ENCODE measurements around the gene TNRC6A. TPM values are rescaled to one million over a fixed set of nuclear protein-coding genes. Genes with fewer than 3 reads are reported as not detected.
"Not testable (repeated sequence)": the region's sequence is repeated elsewhere in the genome, so short reads cannot be mapped to it uniquely, and the experiment has no call there.

TNRC6A gene
- total RNA-seq, 2 experiments from 2014 or later = 37.4 to 37.8 TPM

DNA sequence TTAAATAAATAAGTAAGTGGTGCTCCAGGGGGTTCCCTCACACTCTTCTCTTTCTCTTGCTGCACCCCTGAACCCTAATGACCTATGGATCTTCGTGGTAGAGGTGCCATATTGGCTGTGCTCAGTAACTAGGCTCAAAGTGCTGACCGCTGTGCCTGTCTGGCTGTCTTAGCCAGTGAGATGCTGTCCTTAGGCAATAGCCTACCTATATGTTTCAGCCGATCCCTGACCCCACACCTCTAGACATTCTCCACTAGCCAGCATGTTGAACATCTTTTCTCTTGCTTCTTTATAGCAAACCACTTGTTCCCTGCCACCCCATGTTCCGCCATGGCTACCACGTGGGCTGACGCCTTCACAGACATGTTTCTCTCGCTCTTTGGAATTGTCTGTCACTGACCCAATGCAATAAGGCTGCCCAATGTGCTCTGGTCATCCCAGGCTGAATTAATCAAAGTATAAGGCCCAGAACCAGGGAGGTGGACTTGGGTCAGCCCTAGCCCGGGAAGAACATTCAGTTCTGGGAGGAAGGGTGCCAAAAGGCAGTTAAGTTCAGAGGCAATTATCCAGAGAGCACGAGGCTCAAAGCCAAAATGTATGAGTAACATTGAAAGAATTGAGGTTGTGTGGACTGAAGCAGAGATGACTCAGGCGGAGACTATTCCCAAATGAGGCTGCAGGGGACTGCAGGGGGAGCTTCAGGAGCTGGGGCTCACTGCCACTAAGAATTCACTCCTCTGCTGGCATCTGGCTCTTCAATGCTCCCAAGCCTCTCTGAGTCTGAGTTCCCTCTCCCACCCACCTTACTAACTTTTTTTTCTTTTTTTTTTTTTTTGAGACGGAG, 28.7 kb upstream of the TNRC6A start:
- Mint-ChIP-seq H3K4me1 (no peaks in the 10 kb centered on the region), H3K9me3 (no peaks in the 10 kb centered on the region), H3K27me3 (peaks cover 14% of the 10 kb centered on the region), H3K4me3 (no peak overlapping the region), H3K36me3 (ENCODE audit: low read depth) (no peaks in the 10 kb centered on the region), H3K27ac (no peak overlapping the region)
- no peak for DNase-seq
- CTCF ChIA-PET = no interaction called here
- POLR2A ChIA-PET = no interaction called here

DNA sequence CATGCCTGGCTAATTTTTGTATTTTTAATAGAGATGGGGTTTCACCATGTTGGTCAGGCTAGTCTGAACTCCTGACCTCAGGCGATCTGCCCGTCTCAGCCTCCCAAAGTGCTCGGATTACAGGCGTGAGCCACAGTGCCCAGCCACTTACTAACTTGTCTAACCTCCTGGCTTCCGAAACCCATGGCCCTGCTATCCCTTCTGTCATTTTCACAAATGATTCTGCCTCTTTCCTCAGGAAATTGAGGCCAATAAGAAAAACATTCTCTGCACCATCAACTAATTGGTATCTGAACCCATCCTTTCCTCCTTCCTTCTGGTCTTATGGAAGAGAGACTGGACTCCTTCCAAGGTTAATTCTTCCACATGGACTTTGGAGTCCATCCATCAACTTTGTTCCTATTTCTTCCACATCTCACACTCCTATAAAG, 27.9 kb upstream of the TNRC6A start:
- Mint-ChIP-seq H3K4me3 (no peak overlapping the region), H3K36me3 (ENCODE audit: low read depth) (no peaks in the 10 kb centered on the region), H3K27me3 (peaks cover 14% of the 10 kb centered on the region), H3K4me1 (no peaks in the 10 kb centered on the region), H3K9me3 (no peaks in the 10 kb centered on the region), H3K27ac (no peak overlapping the region)
- ChIA-PET CTCF (no interaction called here), POLR2A (no interaction called here)
- DNase-seq = no peak

DNA sequence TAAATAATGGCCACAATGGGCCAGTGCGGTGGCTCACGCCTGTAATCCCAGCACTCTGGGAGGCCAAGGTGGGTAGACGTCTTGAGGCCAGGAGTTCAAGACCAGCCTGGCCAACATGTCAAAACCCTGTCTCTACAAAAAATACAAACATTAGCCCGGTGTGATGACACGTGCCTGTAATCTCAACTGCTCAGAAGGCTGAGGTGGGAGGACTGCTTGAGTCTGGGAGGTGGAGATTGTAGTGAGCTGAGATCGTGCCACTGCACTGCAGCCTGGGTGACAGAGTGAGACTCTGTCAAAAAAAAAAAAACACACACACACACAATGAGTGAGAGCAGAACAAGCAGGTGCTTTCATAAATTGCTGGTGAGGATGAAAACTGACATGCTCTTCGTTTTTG, 21.7 kb upstream of the TNRC6A start:
- DNase-seq; H3K4me1 Mint-ChIP-seq; H3K27me3 Mint-ChIP-seq; H3K4me3 Mint-ChIP-seq; H3K27ac Mint-ChIP-seq; H3K36me3 Mint-ChIP-seq (ENCODE audit: low read depth); POLR2A ChIA-PET; H3K9me3 Mint-ChIP-seq; CTCF ChIA-PET: not testable (repeated sequence)

DNA sequence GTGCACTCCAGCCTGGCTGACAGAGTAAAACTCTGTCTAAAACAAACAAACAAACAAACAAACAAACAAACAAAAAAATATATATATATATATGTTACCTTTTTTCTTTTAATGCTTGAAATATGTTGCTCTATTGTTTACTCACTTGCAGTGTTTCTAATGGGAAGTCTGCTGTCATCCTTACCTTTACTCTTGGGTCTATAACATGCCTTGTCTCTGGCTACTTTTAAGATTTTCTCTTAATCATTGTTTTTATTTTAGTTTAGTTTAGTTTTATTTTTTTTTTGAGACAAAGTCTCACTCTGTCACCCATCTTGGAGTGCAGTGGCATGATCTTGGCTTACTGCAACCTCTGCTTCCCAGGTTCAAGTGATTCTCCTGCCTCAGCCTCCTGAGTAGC, 16.1 kb upstream of the TNRC6A start:
- CTCF ChIA-PET = no interaction called here
- POLR2A ChIA-PET = no interaction called here
- Mint-ChIP-seq H3K27ac (no peak overlapping the region), H3K4me3 (no peak overlapping the region), H3K36me3 (ENCODE audit: low read depth) (no peaks in the 10 kb centered on the region), H3K4me1 (no peaks in the 10 kb centered on the region), H3K27me3 (peaks cover 2% of the 10 kb centered on the region), H3K9me3 (peaks cover 7% of the 10 kb centered on the region)
- no peak for DNase-seq

DNA sequence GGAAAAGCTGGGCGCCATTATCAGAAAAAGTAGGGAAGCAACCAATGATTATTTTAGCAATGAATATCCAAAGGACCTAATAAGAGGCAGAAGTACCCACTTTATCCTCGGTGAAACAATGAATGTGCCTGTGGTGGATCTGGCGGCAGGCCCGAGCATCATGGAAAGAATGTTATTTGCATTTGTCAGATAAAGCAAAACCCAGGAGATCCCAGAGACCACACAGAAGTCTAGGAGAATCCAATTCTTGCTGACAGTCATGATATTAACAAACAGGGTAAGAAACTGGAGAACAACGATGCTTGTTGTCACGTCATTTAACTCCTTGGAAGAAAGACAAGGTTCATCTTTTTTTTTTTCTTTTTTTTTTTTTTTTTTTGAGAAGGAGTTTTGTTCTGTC, 12.0 kb upstream of the TNRC6A start:
- Mint-ChIP-seq H3K9me3 (peaks cover 7% of the 10 kb centered on the region), H3K27me3 (peaks cover 2% of the 10 kb centered on the region), H3K4me3 (no peak overlapping the region), H3K27ac (no peak overlapping the region), H3K4me1 (peaks cover 13% of the 10 kb centered on the region), H3K36me3 (ENCODE audit: low read depth) (peaks cover 3% of the 10 kb centered on the region)
- POLR2A ChIA-PET = no interaction called here
- CTCF ChIA-PET = no interaction called here
- no peak for DNase-seq

DNA sequence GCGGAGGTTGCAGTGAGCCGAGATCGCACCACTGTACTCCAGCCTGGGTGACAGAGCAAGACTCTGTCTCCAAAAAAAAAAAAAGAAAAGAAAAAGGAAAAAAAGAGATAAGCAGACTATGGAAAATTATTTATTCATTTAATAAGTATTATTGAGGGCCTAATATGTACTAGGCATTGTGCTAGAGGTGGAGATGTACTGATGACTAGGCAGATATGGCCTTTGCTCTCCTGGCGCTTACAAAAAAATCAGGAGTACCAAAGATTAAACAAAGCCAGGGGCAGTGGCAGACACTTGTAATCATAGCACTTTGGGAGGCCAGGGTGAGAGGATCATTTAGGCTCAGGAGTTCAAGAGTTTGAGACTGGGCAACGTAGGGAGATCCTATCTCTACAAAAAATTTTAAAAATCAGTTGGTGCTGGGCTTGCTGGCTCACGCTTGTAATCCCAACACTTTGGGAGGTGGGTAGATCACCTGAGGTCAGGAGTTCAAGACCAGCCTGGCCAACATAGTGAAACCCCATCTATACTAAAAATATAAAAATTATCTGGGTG, 10.4 kb upstream of the TNRC6A start:
- Mint-ChIP-seq H3K27me3 (peaks cover 2% of the 10 kb centered on the region), H3K27ac (no peak overlapping the region), H3K9me3 (peaks cover 3% of the 10 kb centered on the region), H3K36me3 (ENCODE audit: low read depth) (peaks cover 3% of the 10 kb centered on the region), H3K4me1 (peaks cover 16% of the 10 kb centered on the region), H3K4me3 (no peak overlapping the region)
- ChIA-PET POLR2A (no interaction called here), CTCF (interaction anchor here (0.6 kb wide), 1 partner anchor 8 kb away, joined by 3 read pairs; no protein-coding TSS in a partner anchor)
- no peak for DNase-seq

DNA sequence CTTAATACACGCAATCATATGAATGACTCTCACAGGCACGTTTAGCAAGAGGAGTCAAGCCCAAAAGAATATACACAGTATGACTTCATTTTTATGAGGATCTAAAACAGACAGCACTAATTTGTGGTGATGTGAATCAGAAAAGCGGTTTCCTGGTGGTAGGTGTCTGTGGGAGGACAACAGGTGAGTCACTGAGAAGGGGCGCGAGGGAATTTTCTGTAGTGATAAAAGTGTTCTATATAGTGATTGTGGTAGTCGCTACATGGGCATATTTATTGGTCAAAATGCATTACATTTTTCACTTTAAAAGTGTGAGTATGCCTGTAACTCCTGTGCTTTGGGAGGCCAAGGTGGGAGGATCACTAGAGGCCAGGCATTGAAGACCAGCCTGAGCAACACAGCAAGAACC, 7.6 kb upstream of the TNRC6A start:
- Mint-ChIP-seq H3K9me3 (no peaks in the 10 kb centered on the region), H3K4me1 (peaks cover 16% of the 10 kb centered on the region), H3K27ac (no peak overlapping the region), H3K27me3 (no peaks in the 10 kb centered on the region), H3K4me3 (no peak overlapping the region), H3K36me3 (ENCODE audit: low read depth) (peaks cover 3% of the 10 kb centered on the region)
- POLR2A ChIA-PET = no interaction called here
- CTCF ChIA-PET = no interaction called here
- peak; percentile 57 for DNase-seq

DNA sequence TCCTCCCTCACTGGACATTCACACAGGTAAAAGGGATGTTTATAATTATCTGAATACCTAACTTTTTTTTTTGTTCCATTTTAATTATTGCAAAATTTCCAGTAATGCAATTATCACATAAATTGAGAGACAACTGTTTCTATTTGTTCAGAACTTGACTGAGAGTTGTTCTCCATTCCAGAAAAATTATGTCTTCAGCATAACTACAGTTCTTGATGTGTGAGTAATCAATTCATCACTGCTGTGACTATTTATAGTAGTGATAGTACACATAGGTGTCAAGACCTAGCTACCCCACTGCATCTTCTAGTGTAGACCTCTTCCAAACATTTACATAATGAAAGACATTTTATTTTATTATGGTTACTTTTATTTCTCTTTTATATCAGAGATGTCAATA, 5.8 kb upstream of the TNRC6A start:
- ChIA-PET POLR2A (no interaction called here), CTCF (no interaction called here)
- H3K4me1 Mint-ChIP-seq = peaks cover 21% of the 10 kb centered on the region
- H3K9me3 Mint-ChIP-seq = no peaks in the 10 kb centered on the region
- H3K36me3 Mint-ChIP-seq (ENCODE audit: low read depth) = peaks cover 3% of the 10 kb centered on the region
- no peak for DNase-seq
- no peak overlapping the region for H3K4me3 Mint-ChIP-seq
- H3K27ac Mint-ChIP-seq = no peak overlapping the region
- no peaks in the 10 kb centered on the region for H3K27me3 Mint-ChIP-seq

DNA sequence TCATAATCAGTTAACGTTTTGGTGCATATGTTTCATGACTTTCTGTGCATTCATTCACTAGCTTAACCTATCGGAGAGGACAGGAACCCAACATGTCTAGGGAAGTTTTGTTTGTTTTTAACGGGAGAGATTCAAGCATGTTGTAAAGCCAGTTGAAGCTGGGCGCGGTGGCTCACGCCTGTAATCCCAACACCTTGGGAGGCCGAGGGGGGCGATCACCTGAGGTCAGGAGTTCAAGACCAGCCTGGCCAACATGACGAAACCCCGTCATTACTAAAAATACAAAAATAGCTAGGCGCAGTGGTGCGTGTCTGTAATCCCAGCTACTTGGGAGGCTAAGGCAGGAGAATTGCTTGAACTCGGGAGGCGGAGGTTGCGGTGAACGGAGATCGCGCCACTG, 1.4 kb upstream of the TNRC6A start:
- peaks cover 23% of the 10 kb centered on the region for H3K36me3 Mint-ChIP-seq (ENCODE audit: low read depth)
- DNase-seq = no peak
- no peaks in the 10 kb centered on the region for H3K9me3 Mint-ChIP-seq
- ChIA-PET POLR2A (no interaction called here), CTCF (interaction anchor here (1.0 kb wide), 1 partner anchor 39 kb away, joined by 5 read pairs; no protein-coding TSS in a partner anchor)
- H3K27ac Mint-ChIP-seq = no peak overlapping the region
- H3K4me1 Mint-ChIP-seq = peaks cover 30% of the 10 kb centered on the region
- H3K27me3 Mint-ChIP-seq = no peaks in the 10 kb centered on the region
- H3K4me3 Mint-ChIP-seq = peak overlapping the region; percentile 19

DNA sequence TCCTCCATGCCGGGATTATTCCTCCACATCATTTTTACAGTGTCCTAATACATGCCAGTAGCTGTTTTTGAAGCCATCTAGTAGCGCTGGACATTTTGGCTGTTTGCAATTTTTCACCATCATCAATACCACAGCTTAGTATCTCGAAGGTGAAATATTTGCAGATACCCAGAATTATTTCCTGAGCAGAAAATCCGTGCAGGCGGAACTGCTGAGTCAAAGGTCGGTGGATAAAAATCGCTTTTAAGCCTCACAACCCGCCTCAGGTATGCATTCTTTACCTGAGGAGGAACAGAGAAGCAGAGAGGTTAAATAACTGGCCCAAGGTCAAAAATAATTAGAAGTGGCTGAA, 584 bp upstream of the TNRC6A start:
- H3K27me3 Mint-ChIP-seq = no peaks in the 10 kb centered on the region
- DNase-seq = no peak
- H3K4me1 Mint-ChIP-seq = peaks cover 37% of the 10 kb centered on the region
- peak overlapping the region; percentile 85 for H3K4me3 Mint-ChIP-seq
- ChIA-PET POLR2A (interaction anchor here (0.6 to 1.3 kb wide), 5 partner anchors 65 to 383 kb away, joined by 3 to 5 read pairs (median 3); partner anchors contain the start of genes LCMT1 and RBBP6), CTCF (interaction anchor here (0.7 to 1.0 kb wide), 2 partner anchors 38 to 41 kb away, joined by 3 to 5 read pairs; no protein-coding TSS in a partner anchor)
- no peaks in the 10 kb centered on the region for H3K9me3 Mint-ChIP-seq
- H3K27ac Mint-ChIP-seq = peak overlapping the region; percentile 91
- peaks cover 31% of the 10 kb centered on the region for H3K36me3 Mint-ChIP-seq (ENCODE audit: low read depth)

DNA sequence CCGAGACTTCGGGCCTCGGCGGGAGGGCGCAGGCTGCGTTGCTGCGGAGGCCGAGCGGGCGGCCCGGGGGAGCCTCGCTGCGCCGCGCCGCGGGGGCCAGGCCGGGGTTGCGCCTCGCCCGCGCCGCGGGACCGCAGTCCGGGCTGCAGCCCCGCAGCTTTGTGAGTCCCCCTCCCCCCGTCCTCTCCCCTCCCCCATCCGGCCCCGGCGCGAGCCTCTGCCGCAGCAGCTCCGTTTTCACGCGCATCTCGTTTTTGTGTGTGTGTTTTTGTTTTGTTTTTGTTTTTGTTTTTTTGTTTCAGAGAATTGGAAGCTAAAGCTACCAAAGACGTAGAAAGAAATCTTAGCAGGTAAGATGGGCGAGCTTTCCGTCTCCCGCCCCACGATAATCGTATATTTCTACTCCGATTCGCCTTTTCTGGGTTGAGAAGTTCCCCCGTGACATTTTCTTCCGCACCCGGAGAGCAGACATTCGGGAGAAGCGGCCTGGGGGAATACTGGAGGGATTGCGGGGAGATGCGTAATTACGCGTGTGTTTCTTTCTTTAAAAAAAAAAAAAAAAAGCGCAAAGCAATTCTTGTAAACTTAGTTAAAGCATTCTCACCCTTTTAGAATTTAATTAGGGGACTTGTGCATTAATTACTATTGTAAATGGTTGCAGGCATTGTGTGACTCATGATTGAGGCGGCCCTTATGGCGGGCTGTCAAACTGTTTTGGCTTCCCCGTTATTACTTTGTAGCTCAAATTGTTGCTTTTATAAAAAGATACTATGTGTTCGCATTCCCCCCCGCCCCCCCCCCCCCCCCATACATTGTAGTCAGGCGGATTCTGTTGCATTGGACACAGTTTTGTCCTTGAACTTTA, 732 bp downstream of the TNRC6A start:
- peaks cover 41% of the 10 kb centered on the region for H3K4me1 Mint-ChIP-seq
- peaks cover 36% of the 10 kb centered on the region for H3K36me3 Mint-ChIP-seq (ENCODE audit: low read depth)
- no peaks in the 10 kb centered on the region for H3K27me3 Mint-ChIP-seq
- ChIA-PET CTCF (interaction anchor here (0.7 to 0.9 kb wide), 3 partner anchors 26 to 883 kb away, joined by 3 read pairs; no protein-coding TSS in a partner anchor), POLR2A (interaction anchor here (0.6 to 1.5 kb wide), 11 partner anchors 13 to 1173 kb away, joined by 3 to 7 read pairs (median 3); partner anchors contain the start of genes EARS2, LCMT1, RBBP6 and UBFD1)
- H3K9me3 Mint-ChIP-seq = no peaks in the 10 kb centered on the region
- peak; percentile 46 for DNase-seq
- H3K27ac Mint-ChIP-seq = peak overlapping the region; percentile 92
- H3K4me3 Mint-ChIP-seq = peak overlapping the region; percentile 92

DNA sequence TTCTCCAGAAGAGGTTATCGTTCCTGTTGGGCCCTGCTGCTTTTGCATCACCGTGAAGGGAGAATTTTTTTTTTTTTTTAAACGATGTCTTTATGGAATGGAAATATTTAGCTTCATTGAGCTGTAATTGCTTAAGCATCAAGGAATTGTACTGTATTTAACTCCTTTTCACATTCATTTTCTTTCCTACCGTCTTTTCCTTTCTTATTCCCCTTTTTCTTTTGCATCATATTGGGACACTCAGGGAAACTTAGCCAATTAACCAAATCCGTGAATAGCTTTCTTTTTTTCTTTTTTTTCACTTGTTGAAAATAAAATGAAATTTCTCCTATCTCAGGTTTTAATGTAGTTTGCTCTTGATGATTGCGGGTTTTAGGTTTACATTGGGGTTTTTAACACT, 1.5 kb downstream of the TNRC6A start:
- H3K4me3 Mint-ChIP-seq = peak overlapping the region; percentile 92
- CTCF ChIA-PET = interaction anchor here (0.7 to 0.9 kb wide), 3 partner anchors 25 to 86 kb away, joined by 3 read pairs; no protein-coding TSS in a partner anchor
- H3K27me3 Mint-ChIP-seq = no peaks in the 10 kb centered on the region
- no peak for DNase-seq
- peaks cover 41% of the 10 kb centered on the region for H3K4me1 Mint-ChIP-seq
- peaks cover 36% of the 10 kb centered on the region for H3K36me3 Mint-ChIP-seq (ENCODE audit: low read depth)
- H3K27ac Mint-ChIP-seq = peak overlapping the region; percentile 57
- POLR2A ChIA-PET = interaction anchor here (0.6 to 1.5 kb wide), 8 partner anchors 12 to 381 kb away, joined by 3 to 7 read pairs (median 3); partner anchors contain the start of genes LCMT1 and RBBP6
- no peaks in the 10 kb centered on the region for H3K9me3 Mint-ChIP-seq
